Retinal pigment epithelial cell (primary cell): ENCODE measurements around the gene SYP.

ENCODE experiments used
- DNase-seq: peaks from one replicate; pipeline ENCODE4 v3.0.0-alpha.2; 2010; ENCODE audit warnings: low read depth
- H3K4me3 ChIP-seq: 2 replicates; pipeline ENCODE4 v1.5.1; 2011; ENCODE audit warnings: mild to moderate bottlenecking, low read length, control low read depth, moderate library complexity
- CTCF ChIP-seq: conservative IDR thresholded peaks from 2 replicates; pipeline ENCODE4 v1.5.1; 2011; ENCODE audit warnings: low read depth, low read length, control low read depth, inconsistent platforms

The SYP gene

GRCh38 chrX:49167740-49168108 is 32.3 kb downstream of the SYP start:
- H3K4me3 ChIP-seq: peak overlapping the region; percentile 30
- TF ChIP-seq CTCF: no peak
- DNase-seq: no peak

GRCh38 chrX:49166914-49167739 is 32.9 kb downstream of the SYP start:
- TF ChIP-seq CTCF: no peak
- H3K4me3 ChIP-seq: peak overlapping the region; percentile 30
- DNase-seq: no peak

GRCh38 chrX:49165901-49166881 is 33.8 kb downstream of the SYP start:
- peak overlapping the region; percentile 25 for H3K4me3 ChIP-seq
- no peak for DNase-seq
- TF ChIP-seq CTCF: peak; percentile 32

- no peak for TF ChIP-seq CTCF
- DNase-seq: no peak
- no peak overlapping the region for H3K4me3 ChIP-seq
These were observed 35.2 kb downstream of the SYP start for GRCh38 chrX:49164589-49165360.

GRCh38 chrX:49163555-49164419 is 36.2 kb downstream of the SYP start:
- H3K4me3 ChIP-seq: peak overlapping the region; percentile 37
- peak; percentile 39 for TF ChIP-seq CTCF
- no peak for DNase-seq

GRCh38 chrX:49162620-49163019 is 37.4 kb downstream of the SYP start, which contains the start of gene MAGIX:
Gene MAGIX (plus strand): TSS chrX:49162758. CDS start chrX:49162890, 132 bp downstream.
- TF ChIP-seq CTCF: no peak
- H3K4me3 ChIP-seq: peak within 1 kb of the TSS; percentile 35
- DNase-seq: no peak
